AG04449 (cell line): ENCODE results near the gene ZBTB7A.

ENCODE experiments used
- CTCF ChIA-PET: fragments of 350-600 bp; formaldehyde crosslinking; extraction: SDS; loops from one replicate; lab custom pipeline; 2021; ENCODE audit warnings: antibody characterized with exemption; lab: Yijun Ruan, JAX
- POLR2A ChIA-PET: fragments of 400-600, 350-600 bp; formaldehyde crosslinking; extraction: SDS; loops from one replicate; lab custom pipeline; 2020; ENCODE audit warnings: antibody characterized with exemption, inconsistent platforms; lab: Yijun Ruan, JAX
- DNase-seq: peaks from one replicate; pipeline ENCODE4 v3.0.0-alpha.2; 2010; ENCODE audit warnings: low read depth, low spot score
- H3K4me3 ChIP-seq: 2 replicates; pipeline ENCODE4 v1.5.1; 2011; ENCODE audit warnings: low read depth, mild to moderate bottlenecking, control low read depth, low read length
- CTCF ChIP-seq: IDR thresholded peaks from one replicate; pipeline ENCODE4 v1.5.1; 2011; ENCODE audit warnings: mild to moderate bottlenecking, moderate library complexity, low read length, control low read depth, inconsistent platforms; ENCODE audit not compliant: insufficient read depth; ENCODE audit errors: missing control alignments

Gene ZBTB7A

DNA sequence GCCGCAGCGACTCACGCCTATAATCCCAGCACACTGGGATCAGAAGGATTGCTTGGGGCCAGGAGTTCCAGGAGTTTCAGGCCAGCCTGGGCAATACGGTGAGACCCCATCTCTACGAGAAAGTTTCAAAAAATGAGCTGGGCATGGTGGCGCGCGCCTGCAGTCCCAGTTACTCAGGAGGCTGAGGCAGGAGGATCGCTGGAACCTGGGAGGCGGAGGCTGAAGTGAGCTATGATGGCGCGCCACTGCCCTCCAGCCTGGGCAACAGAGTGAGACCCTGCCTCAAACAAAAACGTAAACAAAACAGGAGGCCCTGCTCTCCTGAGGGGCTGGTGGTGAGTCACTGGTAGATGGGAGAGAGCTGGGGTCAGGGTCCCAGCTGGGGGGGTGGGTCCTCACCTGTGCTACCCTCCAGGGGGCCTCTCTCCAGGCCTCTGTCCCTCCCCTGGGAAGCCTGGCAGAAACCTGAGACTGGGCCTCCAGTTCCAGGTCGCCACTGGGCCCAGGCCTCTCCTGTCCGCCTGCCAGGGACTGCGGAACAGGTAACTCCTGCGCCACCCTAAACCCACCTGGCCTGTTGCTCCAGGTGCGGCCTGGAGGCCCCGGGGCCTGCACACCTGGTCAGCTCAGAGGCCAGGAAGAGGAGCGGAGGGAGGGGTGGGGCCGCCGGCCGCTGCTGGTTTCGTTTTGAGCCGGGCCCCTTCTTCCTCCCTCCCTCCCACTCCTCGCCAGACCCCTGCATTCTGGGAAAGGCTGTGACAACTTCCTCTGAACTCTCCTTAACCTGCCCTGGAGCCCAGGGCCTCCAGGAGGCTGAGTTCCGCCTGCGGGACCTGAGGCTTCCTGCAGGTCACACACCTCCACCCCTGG, 17.2 kb upstream of the ZBTB7A start:
- H3K4me3 ChIP-seq = no peak overlapping the region
- TF ChIP-seq CTCF = no peak
- POLR2A ChIA-PET = no interaction called here
- CTCF ChIA-PET = no interaction called here
- no peak for DNase-seq

GRCh38 chr19:4082172-4082571, 15.5 kb upstream of the ZBTB7A start:
- ChIA-PET POLR2A (no interaction called here), CTCF (no interaction called here)
- DNase-seq = no peak
- no peak overlapping the region for H3K4me3 ChIP-seq
- TF ChIP-seq CTCF = no peak

DNA sequence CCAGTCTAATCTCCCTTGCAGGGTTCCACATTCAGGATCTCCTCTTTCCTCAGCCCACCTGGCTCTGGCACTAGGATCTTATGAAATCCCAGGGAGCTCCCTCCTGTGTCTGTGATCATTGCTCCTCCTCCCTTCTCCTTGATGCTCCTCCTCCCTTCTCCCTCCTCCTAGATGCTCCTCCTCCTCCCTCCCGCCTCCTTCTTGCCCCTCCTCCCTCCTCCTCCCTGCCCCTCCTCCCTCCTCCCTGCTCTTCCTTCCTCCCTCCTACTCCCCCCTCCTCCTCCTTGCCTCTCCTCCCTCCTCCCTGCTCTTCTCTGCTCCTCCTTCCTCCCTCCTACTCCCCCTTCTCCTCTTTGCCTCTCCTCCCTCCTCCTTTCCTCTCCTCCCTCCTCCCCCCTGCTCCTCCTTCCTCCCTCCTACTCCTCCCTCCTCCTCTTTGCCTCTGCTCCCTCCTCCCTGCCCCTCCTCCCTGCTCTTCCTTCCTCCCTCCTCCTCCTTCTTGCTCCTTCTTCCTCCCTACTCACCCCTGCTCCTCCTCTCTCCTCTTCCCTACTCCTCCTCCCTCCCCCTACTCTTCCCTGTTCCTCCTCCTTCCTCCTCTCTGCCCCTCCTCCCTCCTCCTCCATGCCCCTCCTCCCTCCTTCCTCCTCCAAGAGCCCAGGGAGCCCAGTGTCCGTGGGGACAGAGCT, 14.9 kb upstream of the ZBTB7A start:
- no peak for TF ChIP-seq CTCF
- ChIA-PET POLR2A (no interaction called here), CTCF (no interaction called here)
- no peak overlapping the region for H3K4me3 ChIP-seq
- DNase-seq = no peak

DNA sequence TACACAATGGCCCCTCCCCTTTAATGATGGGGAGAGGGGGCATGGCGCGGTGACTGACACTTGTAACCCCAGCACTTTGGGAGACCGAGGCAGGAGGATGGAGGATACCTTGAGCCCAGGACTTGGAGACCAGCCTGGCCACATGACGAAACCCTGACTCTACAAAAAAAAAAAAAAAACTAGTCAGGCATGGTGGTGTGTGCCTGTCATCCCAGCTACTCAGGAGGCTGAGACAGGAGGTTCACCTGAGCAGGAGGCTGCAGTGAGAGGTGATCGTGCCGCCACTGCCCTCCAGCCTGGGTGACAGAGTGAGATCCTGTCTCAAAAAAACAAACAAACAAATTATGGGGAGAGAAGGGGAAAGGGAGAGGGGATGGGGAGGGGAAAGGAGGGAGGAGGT, 13.8 kb upstream of the ZBTB7A start:
- ChIA-PET CTCF (interaction anchor here (1.0 kb wide), 1 partner anchor 9 kb away, joined by 5 read pairs; no protein-coding TSS in a partner anchor), POLR2A (no interaction called here)
- no peak for TF ChIP-seq CTCF
- no peak for DNase-seq
- H3K4me3 ChIP-seq = no peak overlapping the region

GRCh38 chr19:4077800-4078684, 11.3 kb upstream of the ZBTB7A start:
- DNase-seq = no peak
- ChIA-PET CTCF (interaction anchor here (1.3 to 1.4 kb wide), 2 partner anchors 12 to 62 kb away, joined by 3 to 4 read pairs; partner anchors contain the start of gene ZBTB7A), POLR2A (no interaction called here)
- peak overlapping the region; percentile 46 for H3K4me3 ChIP-seq
- TF ChIP-seq CTCF = no peak

- no peak for TF ChIP-seq CTCF
- POLR2A ChIA-PET = interaction anchor here (0.7 kb wide), 2 partner anchors 15 to 92 kb away, joined by 3 to 5 read pairs; partner anchors contain the start of gene EEF2
- CTCF ChIA-PET = interaction anchor here (1.2 to 1.3 kb wide), 2 partner anchors 63 to 89 kb away, joined by 4 to 5 read pairs; no protein-coding TSS in a partner anchor
- H3K4me3 ChIP-seq = no peak overlapping the region
- DNase-seq = no peak
These were observed 10.3 kb upstream of the ZBTB7A start for GRCh38 chr19:4077007-4077374.
